Measurements from ENCODE around the gene OR52N4.
"Not testable (repeated sequence)": the region's sequence is repeated elsewhere in the genome, so short reads cannot be mapped to it uniquely, and the experiment has no call there.

Gene OR52N4

GRCh38 chr11:5753943-5754342 lies at the start of gene OR52N4:
TSS of gene OR52N4 (plus strand) at chr11:5754243. CDS start at chr11:5754741, 498 bp downstream.
- DNase-seq: no peak

- no peak for DNase-seq
These were observed 48.4 kb upstream of the OR52N4 start for GRCh38 chr11:5705688-5706087.

- DNase-seq: no peak
These were observed 41.5 kb upstream of the OR52N4 start for GRCh38 chr11:5712507-5712906.

- no peak for DNase-seq
These were observed 40.3 kb upstream of the OR52N4 start for GRCh38 chr11:5713695-5714094.

- DNase-seq: not testable (repeated sequence)
These were observed 37.5 kb upstream of the OR52N4 start for GRCh38 chr11:5716518-5716917.

- no peak for DNase-seq
These were observed 34.1 kb upstream of the OR52N4 start for GRCh38 chr11:5719703-5720495.

GRCh38 chr11:5722622-5723021 lies 31.4 kb upstream of the OR52N4 start:
- DNase-seq: no peak

GRCh38 chr11:5726351-5726750 lies 27.7 kb upstream of the OR52N4 start:
- DNase-seq: no peak

- DNase-seq: no peak
These were observed 26.4 kb upstream of the OR52N4 start for GRCh38 chr11:5727691-5728090.

GRCh38 chr11:5736396-5736795 lies 17.6 kb upstream of the OR52N4 start, which contains the start of gene OR56B1:
TSS of gene OR56B1 (plus strand) at chr11:5736448. CDS start at chr11:5736517, 69 bp downstream.
- no peak for DNase-seq

GRCh38 chr11:5737091-5737490 lies 17.0 kb upstream of the OR52N4 start:
- DNase-seq: no peak

- DNase-seq: no peak
These were observed 16.2 kb upstream of the OR52N4 start for GRCh38 chr11:5737670-5738392.

GRCh38 chr11:5738431-5738830 lies 15.6 kb upstream of the OR52N4 start:
- DNase-seq: no peak

- DNase-seq: no peak
These were observed 7.4 kb upstream of the OR52N4 start for GRCh38 chr11:5746614-5747013.

GRCh38 chr11:5749836-5750235 lies 4.2 kb upstream of the OR52N4 start:
- no peak for DNase-seq

- no peak for DNase-seq
These were observed 13.0 kb downstream of the OR52N4 start for GRCh38 chr11:5767056-5767455.

- DNase-seq: no peak
These were observed 29.2 kb downstream of the OR52N4 start, which contains the start of gene OR52N5 for GRCh38 chr11:5783255-5783654. TSS of gene OR52N5 (minus strand) at chr11:5783355. CDS start at chr11:5778634, 4,721 bp downstream.

- no peak for DNase-seq
These were observed 37.1 kb downstream of the OR52N4 start, which contains the start of gene OR52N1 for GRCh38 chr11:5791165-5791564. TSS of gene OR52N1 (minus strand) at chr11:5791265. CDS start at chr11:5788816, 2,449 bp downstream.

- DNase-seq: no peak
These were observed 42.5 kb downstream of the OR52N4 start for GRCh38 chr11:5796541-5796940.

GRCh38 chr11:5803982-5804381 lies 49.9 kb downstream of the OR52N4 start:
- DNase-seq: no peak
